Peyer's patch (tissue), 4 donors: Measurements from ENCODE around the gene FRMD4A.

Experiments
- CTCF ChIP-seq, 6 experiments: fragments of 450-650 bp in 4 of 6; fragments of 200-600 bp in 2 of 6; sonication (generic) in 1 of 6; IDR thresholded peaks; one replicate each; pipeline ENCODE4 v1.5.1; 2017 to 2019; ENCODE audit warnings: antibody characterized with exemption in 6 of 6, mild to moderate bottlenecking in 3 of 6, moderate library complexity in 1 of 6
- POLR2A ChIP-seq, 2 donors: fragments of 450-650 bp; IDR thresholded peaks; one replicate each; pipeline ENCODE4 v1.5.1; 2017; ENCODE audit warnings: antibody characterized with exemption in 2 of 2, mild to moderate bottlenecking in 2 of 2, moderate library complexity in 2 of 2

- TF ChIP-seq POLR2A (IDR thresholded peaks at IDR 0.05) (no peak), CTCF (IDR thresholded peaks at IDR 0.05) (no peak)
Observed at GRCh38 chr10:13654846-13655245, 675.9 kb downstream of the FRMD4A start.
